Hepatocyte (in vitro differentiated cells): ENCODE results near the gene TYRP1. TPM values are rescaled to one million over a fixed set of nuclear protein-coding genes. Genes with fewer than 3 reads are reported as not detected.

Experiments
- DNase-seq: peaks from one replicate; pipeline ENCODE4 v3.0.0-alpha.2; 2016; ENCODE audit warnings: low spot score
- H2AFZ ChIP-seq: fragments of 200-600 bp; sonication (generic); 2 replicates; pipeline ENCODE4 v1.6.0; 2016; ENCODE audit warnings: antibody characterized with exemption, mild to moderate bottlenecking
- H3K27ac ChIP-seq: fragments of 200-600 bp; sonication (generic); 2 replicates; pipeline ENCODE4 v1.5.1; 2016; ENCODE audit warnings: mild to moderate bottlenecking
- H3K27me3 ChIP-seq: fragments of 200-600 bp; sonication (generic); 2 replicates; pipeline ENCODE4 v1.6.1; 2016
- H3K36me3 ChIP-seq: fragments of 200-600 bp; sonication (generic); replicated peaks from 2 replicates; pipeline ENCODE4 v1.5.1; 2016; ENCODE audit warnings: low read depth; ENCODE audit not compliant: insufficient read depth
- H3K4me1 ChIP-seq: fragments of 200-600 bp; sonication (generic); 2 replicates; pipeline ENCODE4 v1.5.1; 2016; ENCODE audit warnings: mild to moderate bottlenecking, moderate library complexity; ENCODE audit not compliant: insufficient read depth
- H3K4me2 ChIP-seq: fragments of 200-600 bp; sonication (generic); 2 replicates; pipeline ENCODE4 v1.6.0; 2016
- H3K4me3 ChIP-seq: fragments of 200-600 bp; sonication (generic); 2 replicates; pipeline ENCODE4 v1.5.1; 2016; ENCODE audit warnings: mild to moderate bottlenecking
- H3K79me2 ChIP-seq: fragments of 200-600 bp; sonication (generic); 2 replicates; pipeline ENCODE4 v1.6.0; 2017; ENCODE audit warnings: mild to moderate bottlenecking
- H3K9me2 ChIP-seq: fragments of 200-600 bp; sonication (generic); replicated peaks from 2 replicates; pipeline ENCODE4 v1.6.0; 2017; ENCODE audit warnings: mild to moderate bottlenecking; ENCODE audit not compliant: insufficient read depth
- H3K9me3 ChIP-seq: fragments of 200-600 bp; sonication (generic); 2 replicates; pipeline ENCODE4 v1.5.1; 2016; ENCODE audit warnings: low read depth, mild to moderate bottlenecking
- H4K20me1 ChIP-seq: fragments of 200-600 bp; sonication (generic); 2 replicates; pipeline ENCODE4 v1.6.0; 2016; ENCODE audit warnings: mild to moderate bottlenecking; ENCODE audit not compliant: insufficient read depth, poor library complexity, severe bottlenecking
- EZH2 ChIP-seq: fragments of 200-600 bp; sonication (generic); IDR thresholded peaks from 2 replicates; pipeline ENCODE4 v1.6.1; 2016; ENCODE audit warnings: antibody characterized with exemption, mild to moderate bottlenecking, borderline replicate concordance
- EZH2phosphoT487 ChIP-seq: fragments of 200-600 bp; sonication (generic); IDR thresholded peaks from one replicate; pipeline ENCODE4 v1.6.1; 2018; ENCODE audit warnings: antibody characterized with exemption, mild to moderate bottlenecking, low read depth, moderate library complexity; ENCODE audit not compliant: unreplicated experiment, severe bottlenecking
- WGBS: methylation state at CpG from one replicate; pipeline ENCODE4 v1.1.6; 2016; ENCODE audit warnings: low lambda C conversion rate; ENCODE audit errors: missing lambda C conversion rate; 5-methylcytosine and 5-hydroxymethylcytosine counted together
- polyA plus RNA-seq: library from polyadenylated mRNA; unstranded; fragments of >200 nt; fragmentation: Nextera tagmentation; extraction: Ambion mirVana; gene quantifications from 2 replicates; pipeline ENCODE4 v1.2.1, GENCODE V29; 2016
- total RNA-seq: library from RNA; depleted of rRNA; stranded (reverse); fragments of >200 nt; gene quantifications from 2 replicates; pipeline ENCODE4 v1.2.3, GENCODE V29; 2014
- TF ChIP-seq, protein P1 (sequence below): fragments of 200-600 bp; sonication (generic); IDR thresholded peaks from 2 replicates; pipeline ENCODE4 v1.5.1; 2016; ENCODE audit warnings: antibody characterized with exemption, mild to moderate bottlenecking; ENCODE audit not compliant: poor library complexity

The TYRP1 gene
- total and polyA plus RNA-seq, 2 experiments from 2014 or later = 6.4 to 8.6 TPM

DNA sequence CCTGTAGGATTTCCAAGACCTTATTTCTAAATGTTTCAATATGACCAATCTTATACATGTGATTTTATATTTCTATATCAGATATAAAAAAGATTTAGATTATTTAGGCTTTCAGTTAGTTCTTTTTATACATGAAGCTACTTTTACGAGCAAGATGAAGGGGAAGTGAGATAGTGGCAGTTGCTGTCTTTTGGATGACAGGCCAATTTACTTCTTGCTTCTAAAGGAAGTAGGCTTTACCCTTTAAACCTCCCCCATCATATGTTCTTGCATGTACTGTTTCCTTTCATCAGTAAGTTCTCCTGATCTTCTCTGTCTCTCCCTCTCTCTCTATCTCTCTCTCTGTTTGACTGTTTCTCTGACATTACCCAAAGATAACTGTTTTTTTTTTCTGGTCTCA, 4.0 kb upstream of the TYRP1 start:
- no peaks in the 10 kb centered on the region for H3K27me3 ChIP-seq
- DNase-seq = no peak
- H3K9me3 ChIP-seq = no peaks in the 10 kb centered on the region
- no peaks in the 10 kb centered on the region for H3K36me3 ChIP-seq
- no peaks in the 10 kb centered on the region for H3K79me2 ChIP-seq
- no peaks in the 10 kb centered on the region for H3K4me1 ChIP-seq
- H2AFZ ChIP-seq = no peak overlapping the region
- H3K4me2 ChIP-seq = no peak overlapping the region
- no peaks in the 10 kb centered on the region for H4K20me1 ChIP-seq
- TF ChIP-seq EZH2phosphoT487 = no peak
- no peak for TF ChIP-seq EZH2
- TF ChIP-seq, protein P1, sequence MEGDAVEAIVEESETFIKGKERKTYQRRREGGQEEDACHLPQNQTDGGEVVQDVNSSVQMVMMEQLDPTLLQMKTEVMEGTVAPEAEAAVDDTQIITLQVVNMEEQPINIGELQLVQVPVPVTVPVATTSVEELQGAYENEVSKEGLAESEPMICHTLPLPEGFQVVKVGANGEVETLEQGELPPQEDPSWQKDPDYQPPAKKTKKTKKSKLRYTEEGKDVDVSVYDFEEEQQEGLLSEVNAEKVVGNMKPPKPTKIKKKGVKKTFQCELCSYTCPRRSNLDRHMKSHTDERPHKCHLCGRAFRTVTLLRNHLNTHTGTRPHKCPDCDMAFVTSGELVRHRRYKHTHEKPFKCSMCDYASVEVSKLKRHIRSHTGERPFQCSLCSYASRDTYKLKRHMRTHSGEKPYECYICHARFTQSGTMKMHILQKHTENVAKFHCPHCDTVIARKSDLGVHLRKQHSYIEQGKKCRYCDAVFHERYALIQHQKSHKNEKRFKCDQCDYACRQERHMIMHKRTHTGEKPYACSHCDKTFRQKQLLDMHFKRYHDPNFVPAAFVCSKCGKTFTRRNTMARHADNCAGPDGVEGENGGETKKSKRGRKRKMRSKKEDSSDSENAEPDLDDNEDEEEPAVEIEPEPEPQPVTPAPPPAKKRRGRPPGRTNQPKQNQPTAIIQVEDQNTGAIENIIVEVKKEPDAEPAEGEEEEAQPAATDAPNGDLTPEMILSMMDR = no peak
- no peaks in the 10 kb centered on the region for H3K9me2 ChIP-seq
- no peak overlapping the region for H3K4me3 ChIP-seq
- 55% methylated on average over 1 of the region's 1 CpG for WGBS
- H3K27ac ChIP-seq = no peak overlapping the region

DNA sequence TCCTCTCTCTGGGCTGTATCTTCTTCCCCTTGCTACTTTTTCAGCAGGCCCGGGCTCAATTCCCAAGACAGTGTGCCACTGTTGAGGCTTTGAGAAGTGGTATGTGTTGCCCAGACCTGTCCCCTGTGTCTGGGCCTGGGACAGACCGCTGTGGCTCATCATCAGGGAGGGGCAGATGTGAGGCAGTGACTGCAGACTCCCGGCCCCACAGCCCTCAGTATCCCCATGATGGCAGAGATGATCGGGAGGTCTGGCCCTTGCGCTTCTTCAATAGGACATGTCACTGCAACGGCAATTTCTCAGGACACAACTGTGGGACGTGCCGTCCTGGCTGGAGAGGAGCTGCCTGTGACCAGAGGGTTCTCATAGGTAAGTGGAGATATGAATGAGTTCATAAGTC, 828 bp downstream of the TYRP1 start:
- H3K79me2 ChIP-seq = no peaks in the 10 kb centered on the region
- no peak for DNase-seq
- H3K4me3 ChIP-seq = no peak overlapping the region
- H3K27me3 ChIP-seq = no peaks in the 10 kb centered on the region
- H2AFZ ChIP-seq = no peak overlapping the region
- H3K4me1 ChIP-seq = no peaks in the 10 kb centered on the region
- H4K20me1 ChIP-seq = no peaks in the 10 kb centered on the region
- no peaks in the 10 kb centered on the region for H3K36me3 ChIP-seq
- H3K4me2 ChIP-seq = no peak overlapping the region
- 92% methylated on average over 8 of the region's 8 CpGs for WGBS
- TF ChIP-seq EZH2 = no peak
- TF ChIP-seq EZH2phosphoT487 = no peak
- TF ChIP-seq, protein P1 = no peak
- H3K27ac ChIP-seq = no peak overlapping the region
- H3K9me3 ChIP-seq = no peaks in the 10 kb centered on the region
- no peaks in the 10 kb centered on the region for H3K9me2 ChIP-seq

DNA sequence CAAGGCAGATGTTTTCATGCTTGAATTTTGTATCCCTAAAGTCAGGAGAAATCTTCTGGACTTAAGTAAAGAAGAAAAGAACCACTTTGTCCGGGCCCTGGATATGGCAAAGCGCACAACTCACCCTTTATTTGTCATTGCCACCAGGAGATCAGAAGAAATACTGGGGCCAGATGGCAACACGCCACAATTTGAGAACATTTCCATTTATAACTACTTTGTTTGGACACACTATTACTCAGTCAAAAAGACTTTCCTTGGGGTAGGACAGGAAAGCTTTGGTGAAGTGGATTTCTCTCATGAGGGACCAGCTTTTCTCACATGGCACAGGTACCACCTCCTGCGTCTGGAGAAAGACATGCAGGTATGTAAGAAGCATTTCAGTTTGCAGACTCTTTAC, 2.3 kb downstream of the TYRP1 start:
- no peaks in the 10 kb centered on the region for H3K27me3 ChIP-seq
- TF ChIP-seq EZH2phosphoT487 = no peak
- TF ChIP-seq EZH2 = no peak
- TF ChIP-seq, protein P1 = no peak
- H2AFZ ChIP-seq = no peak overlapping the region
- WGBS = 80% methylated on average over 4 of the region's 4 CpGs
- no peak for DNase-seq
- H3K9me2 ChIP-seq = no peaks in the 10 kb centered on the region
- no peaks in the 10 kb centered on the region for H3K79me2 ChIP-seq
- H3K27ac ChIP-seq = no peak overlapping the region
- H4K20me1 ChIP-seq = no peaks in the 10 kb centered on the region
- no peaks in the 10 kb centered on the region for H3K9me3 ChIP-seq
- no peak overlapping the region for H3K4me3 ChIP-seq
- H3K36me3 ChIP-seq = no peaks in the 10 kb centered on the region
- H3K4me2 ChIP-seq = no peak overlapping the region
- H3K4me1 ChIP-seq = no peaks in the 10 kb centered on the region
